ENCODE measurements around the gene PPIL1. TPM values are rescaled to one million over a fixed set of nuclear protein-coding genes. Genes with fewer than 3 reads are reported as not detected.

PPIL1 gene
- total and polyA plus RNA-seq, 2 of the 13 experiments (the other 11 are each of a cell fraction or from before 2014, with no cell fraction given): 74.2 to 144 TPM

DNA sequence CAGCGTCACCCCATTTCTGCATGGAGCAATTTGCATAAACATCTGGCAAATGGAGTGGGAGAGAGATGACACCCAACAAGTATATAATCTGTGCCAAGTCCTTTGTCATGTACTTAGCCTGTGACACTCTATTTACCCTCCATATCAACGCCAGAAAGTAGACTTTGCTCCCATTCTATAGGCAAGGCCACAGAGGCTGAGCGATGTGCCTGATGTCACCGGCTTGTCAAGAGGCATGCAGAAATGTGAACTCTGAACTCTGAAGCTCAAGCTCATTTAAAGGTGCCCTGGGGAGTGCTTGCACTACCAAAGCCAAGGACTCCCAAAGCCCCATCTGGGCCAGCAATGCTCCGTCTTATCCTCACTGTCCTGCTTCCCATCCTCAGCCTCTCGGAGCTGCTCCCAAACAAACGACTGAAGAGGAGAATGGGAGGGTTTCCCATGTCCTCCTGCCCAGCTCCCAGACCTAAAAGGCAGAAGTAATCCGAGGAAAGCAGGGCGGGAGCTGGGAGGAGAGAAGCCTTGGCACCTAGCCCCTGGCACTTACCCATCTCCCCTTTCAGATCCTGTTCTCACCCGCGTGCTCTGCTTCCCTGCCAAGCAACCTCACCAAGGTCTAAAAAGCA lies 44.6 kb downstream of the PPIL1 start (continued):
- TF ChIP-seq ZNF546 (CRISPR knock-in tag; conservative IDR thresholded peaks at IDR 0.05): no peak
- TF ChIP-seq, protein P1, sequence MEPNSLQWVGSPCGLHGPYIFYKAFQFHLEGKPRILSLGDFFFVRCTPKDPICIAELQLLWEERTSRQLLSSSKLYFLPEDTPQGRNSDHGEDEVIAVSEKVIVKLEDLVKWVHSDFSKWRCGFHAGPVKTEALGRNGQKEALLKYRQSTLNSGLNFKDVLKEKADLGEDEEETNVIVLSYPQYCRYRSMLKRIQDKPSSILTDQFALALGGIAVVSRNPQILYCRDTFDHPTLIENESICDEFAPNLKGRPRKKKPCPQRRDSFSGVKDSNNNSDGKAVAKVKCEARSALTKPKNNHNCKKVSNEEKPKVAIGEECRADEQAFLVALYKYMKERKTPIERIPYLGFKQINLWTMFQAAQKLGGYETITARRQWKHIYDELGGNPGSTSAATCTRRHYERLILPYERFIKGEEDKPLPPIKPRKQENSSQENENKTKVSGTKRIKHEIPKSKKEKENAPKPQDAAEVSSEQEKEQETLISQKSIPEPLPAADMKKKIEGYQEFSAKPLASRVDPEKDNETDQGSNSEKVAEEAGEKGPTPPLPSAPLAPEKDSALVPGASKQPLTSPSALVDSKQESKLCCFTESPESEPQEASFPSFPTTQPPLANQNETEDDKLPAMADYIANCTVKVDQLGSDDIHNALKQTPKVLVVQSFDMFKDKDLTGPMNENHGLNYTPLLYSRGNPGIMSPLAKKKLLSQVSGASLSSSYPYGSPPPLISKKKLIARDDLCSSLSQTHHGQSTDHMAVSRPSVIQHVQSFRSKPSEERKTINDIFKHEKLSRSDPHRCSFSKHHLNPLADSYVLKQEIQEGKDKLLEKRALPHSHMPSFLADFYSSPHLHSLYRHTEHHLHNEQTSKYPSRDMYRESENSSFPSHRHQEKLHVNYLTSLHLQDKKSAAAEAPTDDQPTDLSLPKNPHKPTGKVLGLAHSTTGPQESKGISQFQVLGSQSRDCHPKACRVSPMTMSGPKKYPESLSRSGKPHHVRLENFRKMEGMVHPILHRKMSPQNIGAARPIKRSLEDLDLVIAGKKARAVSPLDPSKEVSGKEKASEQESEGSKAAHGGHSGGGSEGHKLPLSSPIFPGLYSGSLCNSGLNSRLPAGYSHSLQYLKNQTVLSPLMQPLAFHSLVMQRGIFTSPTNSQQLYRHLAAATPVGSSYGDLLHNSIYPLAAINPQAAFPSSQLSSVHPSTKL (CRISPR knock-in tag; IDR thresholded peaks at IDR 0.05): peak; percentile 92
- TF ChIP-seq CBX5 (CRISPR knock-in tag; IDR thresholded peaks at IDR 0.05; ENCODE audit: borderline replicate concordance): peak; percentile 82; the same call in 1 of the 2 replicates
- no peak for TF ChIP-seq ZNF776 (CRISPR knock-in tag; IDR thresholded peaks at IDR 0.05)
- 0 out of 2 replicates have a peak, but pooled peaks have one; percentile 11 for TF ChIP-seq ZNF670 (CRISPR knock-in tag; IDR thresholded peaks at IDR 0.05; ENCODE audit: borderline replicate concordance)
- TF ChIP-seq, protein P2, sequence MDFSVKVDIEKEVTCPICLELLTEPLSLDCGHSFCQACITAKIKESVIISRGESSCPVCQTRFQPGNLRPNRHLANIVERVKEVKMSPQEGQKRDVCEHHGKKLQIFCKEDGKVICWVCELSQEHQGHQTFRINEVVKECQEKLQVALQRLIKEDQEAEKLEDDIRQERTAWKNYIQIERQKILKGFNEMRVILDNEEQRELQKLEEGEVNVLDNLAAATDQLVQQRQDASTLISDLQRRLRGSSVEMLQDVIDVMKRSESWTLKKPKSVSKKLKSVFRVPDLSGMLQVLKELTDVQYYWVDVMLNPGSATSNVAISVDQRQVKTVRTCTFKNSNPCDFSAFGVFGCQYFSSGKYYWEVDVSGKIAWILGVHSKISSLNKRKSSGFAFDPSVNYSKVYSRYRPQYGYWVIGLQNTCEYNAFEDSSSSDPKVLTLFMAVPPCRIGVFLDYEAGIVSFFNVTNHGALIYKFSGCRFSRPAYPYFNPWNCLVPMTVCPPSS (IDR thresholded peaks at IDR 0.05): no peak
- no peak for TF ChIP-seq SETDB1 (CRISPR knock-in tag; IDR thresholded peaks at IDR 0.05; ENCODE audit: borderline replicate concordance)
- TF ChIP-seq, protein P3, sequence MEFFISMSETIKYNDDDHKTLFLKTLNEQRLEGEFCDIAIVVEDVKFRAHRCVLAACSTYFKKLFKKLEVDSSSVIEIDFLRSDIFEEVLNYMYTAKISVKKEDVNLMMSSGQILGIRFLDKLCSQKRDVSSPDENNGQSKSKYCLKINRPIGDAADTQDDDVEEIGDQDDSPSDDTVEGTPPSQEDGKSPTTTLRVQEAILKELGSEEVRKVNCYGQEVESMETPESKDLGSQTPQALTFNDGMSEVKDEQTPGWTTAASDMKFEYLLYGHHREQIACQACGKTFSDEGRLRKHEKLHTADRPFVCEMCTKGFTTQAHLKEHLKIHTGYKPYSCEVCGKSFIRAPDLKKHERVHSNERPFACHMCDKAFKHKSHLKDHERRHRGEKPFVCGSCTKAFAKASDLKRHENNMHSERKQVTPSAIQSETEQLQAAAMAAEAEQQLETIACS (CRISPR knock-in tag; IDR thresholded peaks at IDR 0.05): no peak
- no peak for TF ChIP-seq SP1 (IDR thresholded peaks at IDR 0.05)
- 0 out of 2 replicates have a peak, but pooled peaks have one; percentile 46 for TF ChIP-seq SP1 (CRISPR knock-in tag; IDR thresholded peaks at IDR 0.05)
- TF ChIP-seq ZNF781 (CRISPR knock-in tag; IDR thresholded peaks at IDR 0.05; ENCODE audit: borderline replicate concordance, not compliant biosample characterization): peak; percentile 62
- TF ChIP-seq TGIF2 (CRISPR knock-in tag; IDR thresholded peaks at IDR 0.05): no peak
- no peak for TF ChIP-seq TAF1 (CRISPR knock-in tag; IDR thresholded peaks at IDR 0.05)
- 0 out of 2 replicates have a peak, but pooled peaks have one; percentile 42 for TF ChIP-seq ZNF160 (CRISPR knock-in tag; IDR thresholded peaks at IDR 0.05)
- TF ChIP-seq, protein P4, sequence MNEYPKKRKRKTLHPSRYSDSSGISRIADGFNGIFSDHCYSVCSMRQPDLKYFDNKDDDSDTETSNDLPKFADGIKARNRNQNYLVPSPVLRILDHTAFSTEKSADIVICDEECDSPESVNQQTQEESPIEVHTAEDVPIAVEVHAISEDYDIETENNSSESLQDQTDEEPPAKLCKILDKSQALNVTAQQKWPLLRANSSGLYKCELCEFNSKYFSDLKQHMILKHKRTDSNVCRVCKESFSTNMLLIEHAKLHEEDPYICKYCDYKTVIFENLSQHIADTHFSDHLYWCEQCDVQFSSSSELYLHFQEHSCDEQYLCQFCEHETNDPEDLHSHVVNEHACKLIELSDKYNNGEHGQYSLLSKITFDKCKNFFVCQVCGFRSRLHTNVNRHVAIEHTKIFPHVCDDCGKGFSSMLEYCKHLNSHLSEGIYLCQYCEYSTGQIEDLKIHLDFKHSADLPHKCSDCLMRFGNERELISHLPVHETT (CRISPR knock-in tag; conservative IDR thresholded peaks at IDR 0.05): peak; percentile 38; the same call in 1 of the 2 replicates
- no peak for TF ChIP-seq HNRNPL (IDR thresholded peaks at IDR 0.05; ENCODE audit: low read depth, low read length)
- TF ChIP-seq RBAK (CRISPR knock-in tag; IDR thresholded peaks at IDR 0.05): no peak
- TF ChIP-seq ZNF879 (CRISPR knock-in tag; IDR thresholded peaks at IDR 0.05): no peak
- no peak for TF ChIP-seq ZNF17 (CRISPR knock-in tag; IDR thresholded peaks at IDR 0.05)
- TF ChIP-seq MIER2 (CRISPR knock-in tag; IDR thresholded peaks at IDR 0.05): 0 out of 2 replicates have a peak, but pooled peaks have one; percentile 50
- TF ChIP-seq DMAP1 (CRISPR knock-in tag; IDR thresholded peaks at IDR 0.05): peak; percentile 63
- TF ChIP-seq, protein P5, sequence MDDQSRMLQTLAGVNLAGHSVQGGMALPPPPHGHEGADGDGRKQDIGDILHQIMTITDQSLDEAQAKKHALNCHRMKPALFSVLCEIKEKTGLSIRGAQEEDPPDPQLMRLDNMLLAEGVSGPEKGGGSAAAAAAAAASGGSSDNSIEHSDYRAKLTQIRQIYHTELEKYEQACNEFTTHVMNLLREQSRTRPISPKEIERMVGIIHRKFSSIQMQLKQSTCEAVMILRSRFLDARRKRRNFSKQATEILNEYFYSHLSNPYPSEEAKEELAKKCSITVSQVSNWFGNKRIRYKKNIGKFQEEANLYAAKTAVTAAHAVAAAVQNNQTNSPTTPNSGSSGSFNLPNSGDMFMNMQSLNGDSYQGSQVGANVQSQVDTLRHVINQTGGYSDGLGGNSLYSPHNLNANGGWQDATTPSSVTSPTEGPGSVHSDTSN (CRISPR knock-in tag; IDR thresholded peaks at IDR 0.05; ENCODE audit: borderline replicate concordance): no peak
- TF ChIP-seq ZNF263 (CRISPR knock-in tag; IDR thresholded peaks at IDR 0.05): no peak

Data from HepG2 (cell line).